ENCODE measurements around the gene GULP1.
"Not testable (repeated sequence)": the region's sequence is repeated elsewhere in the genome, so short reads cannot be mapped to it uniquely, and the experiment has no call there.

The GULP1 gene, protein sequence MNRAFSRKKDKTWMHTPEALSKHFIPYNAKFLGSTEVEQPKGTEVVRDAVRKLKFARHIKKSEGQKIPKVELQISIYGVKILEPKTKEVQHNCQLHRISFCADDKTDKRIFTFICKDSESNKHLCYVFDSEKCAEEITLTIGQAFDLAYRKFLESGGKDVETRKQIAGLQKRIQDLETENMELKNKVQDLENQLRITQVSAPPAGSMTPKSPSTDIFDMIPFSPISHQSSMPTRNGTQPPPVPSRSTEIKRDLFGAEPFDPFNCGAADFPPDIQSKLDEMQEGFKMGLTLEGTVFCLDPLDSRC

DNA sequence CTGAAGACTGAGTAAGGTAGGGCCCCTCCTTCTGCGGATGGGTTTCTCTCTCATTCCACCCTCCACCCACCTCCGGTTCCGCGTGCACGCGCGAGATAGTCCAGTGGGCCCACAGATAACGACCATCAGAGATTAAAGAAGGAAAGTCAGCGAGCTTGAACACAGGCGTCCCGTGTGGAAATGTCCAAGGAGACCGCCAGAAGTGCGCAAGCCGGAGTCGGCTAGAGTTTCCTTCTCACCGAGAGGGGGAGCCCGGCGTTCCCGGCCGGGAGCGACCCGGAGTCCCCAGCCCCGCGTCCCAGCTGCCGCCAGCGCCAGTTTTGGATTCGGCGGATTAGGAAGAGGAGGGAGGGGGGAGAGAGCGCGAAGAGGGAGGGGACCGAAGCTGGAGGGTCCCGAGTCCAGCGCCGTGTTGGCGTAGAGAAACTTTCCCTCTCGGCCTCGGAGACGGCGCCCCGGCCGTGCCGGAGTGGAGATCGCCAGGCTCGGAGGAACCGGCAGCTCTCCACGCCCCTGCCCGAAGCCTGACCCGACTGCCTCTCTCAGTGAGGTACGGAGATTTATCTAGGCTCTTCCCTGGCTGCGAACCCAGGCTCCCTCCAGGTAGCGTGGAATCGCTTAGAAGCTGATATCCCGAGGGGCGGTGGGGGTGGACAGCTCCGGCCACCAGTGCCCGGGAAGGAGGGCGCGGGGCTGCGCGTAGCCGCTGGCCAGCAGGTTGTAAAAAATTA, at the start of gene GULP1:
GULP1 (plus strand) TSS at position 258 of the 731 bp plus-strand sequence. CDS start 185,829 bp downstream, outside the sequence.
- peak in 52 of 58 donors; percentile 3 to 70 (median 40) for DNase-seq

DNA sequence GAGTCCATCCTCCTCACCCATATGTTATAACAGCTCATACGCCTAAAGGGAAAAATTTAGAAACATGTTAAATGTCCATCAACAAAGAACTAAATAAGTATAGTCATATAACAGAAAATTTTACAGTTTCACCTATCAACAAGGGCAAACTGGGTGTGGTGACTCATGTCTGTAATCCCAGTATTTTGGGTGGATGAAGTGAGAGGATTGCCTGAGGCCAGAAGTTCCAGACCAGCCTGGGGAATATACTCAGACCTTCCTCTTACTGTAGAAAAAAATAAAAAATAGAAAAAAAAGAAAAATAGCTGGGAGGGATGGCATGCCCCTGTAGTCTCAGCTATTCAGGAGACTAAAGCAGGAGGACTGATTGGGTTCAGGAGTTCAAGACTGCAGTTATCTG, 48.3 kb upstream of the GULP1 start:
- DNase-seq: no peak

DNA sequence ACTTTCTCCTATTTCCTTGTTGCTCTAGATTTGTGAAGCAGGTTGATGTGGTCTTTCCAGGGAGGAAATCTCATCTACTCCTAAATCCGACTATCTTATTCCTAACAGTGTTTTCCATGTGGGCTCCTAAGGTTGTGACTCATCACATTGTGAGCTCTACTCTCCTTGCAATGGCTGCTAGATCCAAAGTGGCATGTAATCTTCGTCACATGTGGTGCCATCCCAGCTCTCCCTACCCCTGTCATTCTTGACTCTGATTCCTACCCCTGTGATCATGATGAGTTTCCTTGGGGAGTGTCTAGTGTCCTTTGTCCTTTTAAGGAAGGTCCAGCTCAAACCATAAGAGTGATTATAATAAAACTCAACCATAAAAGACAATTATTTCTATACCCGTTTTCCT, 47.3 kb upstream of the GULP1 start:
- DNase-seq: no peak

DNA sequence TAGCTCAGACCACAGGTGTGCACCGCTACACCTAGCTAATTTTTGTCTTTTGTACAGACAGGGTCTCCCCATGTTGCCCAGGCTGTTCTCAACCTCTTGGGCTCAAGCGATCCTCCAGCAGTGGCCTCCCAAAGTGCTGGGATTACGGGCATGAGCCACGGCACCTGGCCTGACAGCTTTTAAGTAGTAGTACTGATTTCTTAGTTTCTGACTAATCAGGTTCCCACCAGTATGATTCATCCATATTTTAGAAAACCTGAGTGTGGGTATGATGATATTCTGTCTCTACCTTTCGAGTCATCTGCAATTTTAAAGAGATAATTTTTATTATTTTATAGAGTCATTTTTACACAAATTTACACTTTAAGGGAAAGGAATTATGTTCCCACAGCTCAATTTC, 46.4 kb upstream of the GULP1 start:
- no peak for DNase-seq

DNA sequence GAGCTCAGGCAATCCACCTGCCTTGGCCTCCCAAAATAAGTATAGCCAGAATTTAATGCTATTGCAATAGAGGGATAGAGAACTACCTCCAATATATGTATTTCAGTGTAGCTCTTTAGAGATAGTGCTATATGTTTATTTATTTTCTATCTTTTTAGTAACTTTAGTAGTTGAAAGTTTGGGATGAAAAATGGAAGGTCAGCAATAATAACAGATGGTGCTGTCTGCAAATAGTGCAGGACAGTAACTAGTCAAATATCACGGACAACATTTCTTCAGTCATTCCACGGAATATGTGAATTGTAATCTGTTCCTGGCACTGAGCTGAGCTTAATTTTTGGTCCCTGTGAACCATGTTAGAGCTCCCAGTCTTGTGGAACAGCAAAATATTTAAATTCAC, 43.2 kb upstream of the GULP1 start:
- no peak for DNase-seq

DNA sequence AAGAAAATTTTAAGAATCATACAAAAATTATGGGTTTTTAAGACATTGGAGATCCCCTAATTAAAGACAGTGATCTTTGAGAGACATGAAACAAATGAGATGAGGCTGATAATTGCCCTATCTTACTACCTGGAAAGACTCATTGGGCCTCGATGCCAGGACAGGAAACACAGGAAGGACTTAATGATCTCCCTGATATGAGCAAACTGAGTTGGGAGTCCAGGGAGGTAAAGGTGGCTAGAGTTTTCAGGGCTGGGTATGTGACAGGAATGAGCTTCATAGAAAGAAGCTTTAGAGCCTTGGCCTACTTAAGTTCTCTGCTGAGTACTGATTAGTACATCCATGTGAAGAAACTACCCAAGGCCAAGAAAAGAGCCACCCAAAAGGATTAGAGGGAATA, 40.6 kb upstream of the GULP1 start:
- DNase-seq: no peak

DNA sequence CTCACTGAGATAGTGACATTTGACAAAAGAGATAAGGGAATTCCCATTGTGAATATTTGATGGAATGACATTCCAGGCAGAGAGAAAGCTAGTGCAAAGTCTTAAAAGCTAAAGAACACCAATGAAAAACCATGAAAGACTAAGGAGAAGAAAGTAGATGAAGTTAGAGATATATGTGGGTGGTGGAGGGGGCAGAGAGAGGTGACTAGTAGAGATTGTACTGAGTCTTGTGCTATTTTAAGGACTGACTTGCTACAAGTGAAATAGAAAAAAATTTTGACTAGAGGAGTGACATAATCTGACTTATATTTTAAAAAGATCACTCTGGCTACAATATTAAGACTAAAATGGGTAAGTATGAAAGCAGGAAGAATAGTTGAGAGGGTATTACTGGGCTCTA, 35.3 kb upstream of the GULP1 start:
- DNase-seq: no peak

DNA sequence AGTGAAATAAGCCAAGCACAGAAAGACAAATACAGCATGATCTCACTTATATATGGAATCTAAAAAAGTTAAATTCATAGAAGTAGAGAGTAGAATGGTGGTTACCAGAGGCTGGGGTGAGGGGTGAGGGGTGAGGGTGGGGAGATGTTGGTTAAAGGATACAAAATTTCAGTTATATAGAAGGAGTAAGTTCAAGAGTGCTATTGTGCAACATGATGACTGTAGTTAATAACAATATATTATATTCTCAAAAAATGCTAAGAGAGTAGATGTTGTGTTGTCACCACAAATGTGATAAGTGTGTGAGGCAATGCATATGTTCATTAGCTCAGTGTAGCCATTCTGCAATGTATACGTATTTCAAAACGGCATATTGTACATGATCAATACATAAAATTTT, 26.4 kb upstream of the GULP1 start:
- DNase-seq: no peak

DNA sequence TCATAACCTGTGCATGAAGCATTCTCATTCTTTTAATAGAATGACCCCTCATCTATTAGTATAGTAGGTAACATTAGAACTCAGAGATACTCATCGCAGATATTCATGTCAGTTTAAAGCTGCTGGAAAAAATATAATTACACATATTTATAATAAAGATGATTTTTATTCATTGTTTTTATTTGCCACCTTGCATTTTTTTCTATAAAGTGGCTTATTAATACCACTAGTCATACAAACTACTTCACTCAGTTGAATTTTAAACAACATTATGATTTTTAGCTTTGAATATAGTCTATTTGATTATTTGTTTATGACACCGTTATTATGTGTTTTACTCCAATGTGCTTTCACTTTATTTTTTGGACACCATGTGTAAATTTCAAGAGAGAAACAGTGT, 23.9 kb upstream of the GULP1 start:
- no peak for DNase-seq

DNA sequence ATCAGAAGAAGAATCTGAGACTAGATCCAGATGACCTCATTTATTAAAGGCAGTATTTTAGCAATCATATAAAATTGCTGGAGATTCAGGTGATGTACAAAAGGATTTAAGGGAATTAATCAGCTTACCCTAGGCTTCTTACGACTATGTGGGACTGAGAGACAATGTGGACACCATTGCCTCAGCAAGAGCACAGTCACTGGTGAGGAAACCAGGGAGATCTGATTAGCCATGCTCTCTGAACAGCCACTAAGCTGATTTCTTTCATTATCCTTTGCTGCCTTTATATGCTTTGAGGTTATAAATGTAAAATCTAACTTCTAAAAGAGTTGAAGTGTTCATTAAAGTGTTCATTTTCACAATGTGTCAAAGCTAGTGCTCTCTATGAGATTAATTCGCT, 22.7 kb upstream of the GULP1 start:
- DNase-seq: no peak

DNA sequence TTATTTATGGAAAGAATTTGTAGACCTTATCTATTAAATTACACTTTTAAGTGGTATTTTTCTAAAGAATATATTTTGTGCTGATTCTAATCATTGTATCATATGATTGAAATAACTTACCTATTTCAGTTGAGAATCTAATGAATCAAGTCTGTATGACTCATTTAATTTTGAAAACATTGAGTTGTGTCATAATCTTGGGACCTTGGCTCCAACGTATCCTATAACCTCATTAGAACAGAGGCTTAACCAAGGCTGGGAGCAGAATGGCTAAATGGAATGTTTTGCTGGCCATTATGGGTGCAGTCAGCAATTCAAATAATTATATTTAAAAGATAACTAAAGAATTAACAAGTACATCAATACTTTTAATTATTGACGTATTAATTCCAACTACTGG, 19.6 kb upstream of the GULP1 start:
- no peak for DNase-seq

DNA sequence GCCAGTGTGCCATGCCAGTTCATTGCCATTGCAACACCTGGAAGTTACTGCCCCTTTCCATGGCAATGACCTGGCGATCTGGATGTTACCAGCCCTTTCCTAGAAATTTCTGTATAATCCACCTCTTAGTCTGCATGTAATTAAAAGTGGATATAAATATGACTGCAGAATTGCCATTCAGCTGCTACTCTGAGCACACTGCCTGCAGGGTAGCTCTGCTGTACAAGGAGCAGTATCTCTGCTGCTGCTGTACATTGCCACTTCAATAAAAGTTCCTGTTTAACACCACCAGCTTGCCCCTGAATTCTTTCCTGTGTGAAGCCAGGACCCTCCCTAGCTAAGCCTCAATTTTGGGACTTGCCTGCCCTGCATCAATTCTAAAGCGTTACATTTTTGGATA, 17.4 kb upstream of the GULP1 start:
- DNase-seq: no peak

DNA sequence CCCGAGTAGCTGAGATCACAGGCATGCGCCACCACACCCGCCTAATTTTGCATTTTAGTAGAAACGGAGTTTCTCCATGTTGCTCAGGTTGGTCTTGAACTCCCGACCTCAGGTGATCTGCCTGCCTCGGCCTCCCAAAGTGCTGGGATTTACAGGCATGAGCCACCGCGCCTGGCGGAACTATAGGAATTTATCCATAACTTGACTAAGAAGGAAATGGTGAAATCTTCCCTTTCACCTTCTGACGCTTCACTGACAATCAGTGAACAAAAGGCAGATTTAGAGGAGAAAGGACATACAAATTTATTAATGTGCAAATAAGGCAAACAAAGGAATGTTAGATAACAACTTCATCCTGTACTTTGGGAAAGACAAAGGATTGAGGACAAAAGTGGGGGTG, 15.4 kb upstream of the GULP1 start:
- DNase-seq: no peak

DNA sequence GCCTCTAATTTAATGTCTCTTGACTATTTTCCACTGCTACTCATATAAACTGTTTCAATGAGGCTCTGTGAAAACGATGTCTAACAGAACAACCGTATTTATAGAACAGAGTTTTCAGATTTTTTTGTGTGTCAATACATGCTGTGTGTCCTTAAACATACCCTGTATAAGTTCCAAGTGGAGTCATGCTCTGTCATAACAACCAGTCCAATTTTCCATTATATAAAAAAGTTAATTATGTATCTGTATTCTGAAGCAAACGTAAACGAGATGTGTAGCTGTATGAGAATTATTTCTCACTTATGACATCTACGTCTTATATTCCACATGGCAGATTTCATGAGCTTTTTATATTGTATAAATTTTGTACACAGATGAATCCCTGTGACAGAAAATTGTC, 13.9 kb upstream of the GULP1 start:
- no peak for DNase-seq

DNA sequence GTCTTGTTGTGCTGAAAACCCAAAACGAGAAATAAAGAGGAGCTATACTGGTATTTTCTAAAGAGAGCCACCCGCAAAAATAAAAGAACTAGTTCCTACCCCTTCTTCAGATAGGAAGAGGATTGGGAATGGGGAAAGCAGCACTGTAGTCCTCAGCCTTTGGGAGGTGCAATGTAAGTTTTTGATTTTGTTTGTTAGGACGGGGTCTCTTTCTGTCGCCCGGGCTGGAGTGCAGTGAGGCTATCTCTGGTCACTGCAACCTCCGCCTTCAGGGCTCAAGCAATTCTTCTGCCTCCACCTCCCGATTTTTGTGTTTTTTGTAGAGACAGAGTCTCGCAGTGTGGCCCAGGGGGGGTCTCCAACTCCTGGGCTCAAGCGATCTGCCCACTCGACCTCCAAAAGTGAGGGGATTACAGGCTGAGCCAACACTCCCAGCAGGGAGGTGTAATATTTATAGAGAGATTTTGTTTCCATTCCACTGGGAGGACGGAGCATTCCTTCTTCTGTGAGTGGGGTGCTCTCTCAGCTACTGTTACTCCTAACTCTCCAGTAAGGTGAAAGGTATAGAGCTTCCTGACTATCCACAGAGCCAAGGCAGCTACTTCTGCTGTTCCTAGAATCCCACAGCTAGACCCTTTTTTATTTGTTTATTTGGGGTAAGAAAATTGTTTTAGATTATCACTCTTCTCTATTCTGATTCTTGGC, 13.1 kb upstream of the GULP1 start:
- DNase-seq: no peak

DNA sequence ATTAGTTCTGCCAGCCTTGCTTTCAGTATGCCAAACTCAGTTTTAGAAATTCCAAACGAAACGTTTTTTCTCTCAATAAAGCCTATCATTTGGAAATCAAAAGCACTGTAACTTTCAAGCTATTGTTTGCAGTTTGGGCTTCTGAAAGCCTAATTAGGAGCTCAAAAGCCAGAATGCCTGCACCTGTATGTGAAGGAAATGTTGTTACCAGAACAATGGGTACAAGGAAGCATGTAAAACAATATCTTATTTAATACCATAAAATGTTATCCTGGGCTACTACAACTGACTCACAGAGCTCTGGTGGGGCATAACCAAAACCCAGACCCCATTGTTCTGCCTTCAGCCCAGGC, 12.6 kb upstream of the GULP1 start:
- no peak for DNase-seq

DNA sequence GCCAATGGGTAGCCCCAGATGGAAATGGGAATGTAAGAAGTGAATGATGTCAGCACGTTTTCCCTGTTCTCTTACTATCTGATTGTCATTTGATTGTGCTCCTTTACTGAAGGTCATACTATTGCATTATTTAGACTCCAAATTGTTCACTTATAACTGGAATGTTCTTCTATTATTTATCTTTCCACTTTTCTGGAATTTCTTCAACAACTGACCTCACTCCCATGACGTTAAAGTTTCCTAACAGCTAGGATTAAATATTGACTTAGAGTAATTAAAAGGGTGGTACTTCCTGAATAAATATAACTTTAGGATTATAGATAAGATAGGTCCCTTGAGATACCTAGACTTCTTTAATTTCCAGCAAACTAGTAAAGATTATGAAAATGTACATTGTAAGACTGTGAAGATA, 10.9 kb upstream of the GULP1 start:
- DNase-seq: no peak

DNA sequence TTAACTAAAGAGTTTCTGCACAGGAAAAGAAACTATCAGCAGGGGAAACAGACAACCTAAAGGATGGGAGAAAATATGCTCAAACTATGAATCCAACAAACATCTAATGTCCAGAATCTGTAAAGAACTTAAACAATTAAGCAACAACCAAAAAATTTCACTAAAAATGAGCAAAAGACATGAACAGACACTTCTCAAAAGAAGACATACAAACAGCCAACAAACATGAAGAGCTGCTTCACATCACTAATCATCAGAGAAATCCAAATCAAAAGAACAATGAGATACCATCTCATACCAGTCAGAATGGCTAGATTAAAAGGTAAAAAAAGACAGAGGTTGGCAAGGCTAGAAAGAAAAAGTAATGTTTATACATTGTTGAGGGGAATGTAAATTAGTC, 8.8 kb upstream of the GULP1 start:
- no peak for DNase-seq

DNA sequence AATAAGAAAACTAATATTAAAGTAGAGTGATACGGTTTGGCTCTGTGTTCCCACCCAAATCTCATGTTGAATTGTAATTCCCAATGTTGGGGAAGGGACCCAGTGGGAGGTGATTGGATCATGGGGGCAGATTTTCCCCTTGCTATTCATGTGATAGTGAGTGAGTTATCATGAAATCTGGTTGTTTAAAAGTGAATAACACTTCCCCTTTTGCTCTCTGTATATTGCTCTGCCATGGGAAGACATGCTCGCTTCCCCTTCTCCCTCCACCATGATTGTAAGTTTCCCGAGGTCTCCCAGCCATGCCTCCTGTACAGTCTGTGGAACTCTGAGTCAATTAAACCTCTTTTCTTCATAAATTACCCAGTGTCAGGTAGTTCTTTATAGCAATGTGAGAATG, 7.4 kb upstream of the GULP1 start:
- DNase-seq: not testable (repeated sequence)

DNA sequence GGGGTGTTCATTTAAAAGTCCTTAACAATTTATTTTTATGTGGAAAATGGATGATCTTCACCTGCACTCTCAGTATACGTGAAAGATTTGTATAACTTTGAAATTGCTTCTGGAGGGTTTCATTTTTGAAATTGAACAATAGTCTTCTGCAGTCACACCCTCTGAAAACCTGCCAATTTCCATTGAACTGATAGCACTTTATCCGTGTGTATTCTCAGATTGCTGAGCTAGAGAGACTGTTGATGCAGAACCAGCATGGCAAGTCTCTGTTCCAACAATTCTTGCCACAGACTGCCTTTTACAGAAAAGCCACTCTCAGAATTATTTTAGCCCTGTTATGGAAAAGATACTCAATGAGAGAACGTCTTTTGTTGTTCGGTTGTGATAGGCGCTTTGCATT, 6.6 kb upstream of the GULP1 start:
- DNase-seq: no peak

DNA sequence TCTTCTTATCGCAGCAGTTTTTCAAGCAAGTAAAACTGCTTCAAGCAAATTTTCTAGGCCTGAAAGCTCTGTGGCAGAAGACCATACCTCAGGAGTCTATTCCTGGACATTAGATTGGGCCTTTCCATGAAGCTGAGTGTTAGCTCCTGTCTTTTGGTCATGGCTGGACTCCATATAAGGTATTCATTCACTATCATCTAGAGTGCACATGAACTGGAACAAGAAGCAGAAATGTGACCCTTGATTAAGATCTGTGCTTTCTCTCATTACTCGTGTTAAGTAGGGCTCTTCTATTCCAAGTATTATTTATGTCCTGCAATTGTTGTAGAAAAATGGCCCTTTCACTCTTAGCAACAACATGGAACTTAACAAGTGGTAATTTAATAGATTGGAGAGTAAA, 5.9 kb upstream of the GULP1 start:
- DNase-seq: no peak

DNA sequence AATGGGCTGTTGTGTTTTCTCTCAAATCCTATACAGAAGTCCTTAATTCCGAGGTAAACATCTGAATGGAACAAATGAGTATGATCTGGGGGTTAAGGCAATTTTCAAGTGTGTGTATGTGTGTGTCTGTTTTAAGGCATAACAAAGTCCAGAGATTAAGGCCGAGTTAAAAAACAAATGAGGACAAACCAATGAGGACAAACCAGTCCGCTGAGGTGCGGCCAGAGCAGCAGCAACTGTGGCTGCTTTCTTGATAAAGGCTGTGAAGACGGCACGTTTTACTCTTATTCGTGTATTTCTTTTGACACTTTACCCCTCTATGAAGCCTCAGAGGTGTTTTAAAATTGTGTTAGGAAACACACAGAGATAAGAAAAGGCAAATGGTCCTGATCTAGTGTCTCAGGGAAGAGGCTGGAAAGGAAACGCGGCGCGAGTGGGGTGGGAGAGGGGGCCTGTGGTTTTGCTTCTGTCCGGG, 495 bp upstream of the GULP1 start:
- no peak for DNase-seq

All from anterior cingulate cortex (tissue), 58 donors.